Fibroblast of lung (primary cell): ENCODE results near the gene MFSD2A. TPM values are rescaled to one million over a fixed set of nuclear protein-coding genes. Genes with fewer than 3 reads are reported as not detected.
A peak's percentile ranks its signal among the peaks of the same experiment; 100 is the strongest.

Experiments
- DNase-seq, 2 donors: peaks; one replicate each; pipeline versions ENCODE4 v3.0.0 to v3.0.0-alpha.2; 2010; ENCODE audit warnings: low read depth in 2 of 2
- H2AFZ ChIP-seq: 2 replicates; pipeline ENCODE4 v1.5.1; 2012; ENCODE audit warnings: low read length, control low read depth, inconsistent platforms
- H3K27ac ChIP-seq: 2 replicates; pipeline ENCODE4 v1.5.1; 2011; ENCODE audit warnings: low read length, control low read depth; ENCODE audit not compliant: insufficient read depth
- H3K27me3 ChIP-seq: 2 replicates; pipeline ENCODE4 v1.5.1; 2011; ENCODE audit warnings: mild to moderate bottlenecking, low read length; ENCODE audit not compliant: control insufficient read depth, insufficient read depth
- H3K36me3 ChIP-seq: 2 replicates; pipeline ENCODE4 v1.5.1; 2011; ENCODE audit warnings: low read length; ENCODE audit not compliant: control insufficient read depth, insufficient read depth
- H3K4me1 ChIP-seq: 2 replicates; pipeline ENCODE4 v1.5.1; 2011; ENCODE audit warnings: low read length; ENCODE audit not compliant: control insufficient read depth, insufficient read depth; ENCODE audit errors: extremely low read depth
- H3K4me2 ChIP-seq: 2 replicates; pipeline ENCODE4 v1.5.1; 2011; ENCODE audit warnings: low read length, control low read depth; ENCODE audit not compliant: insufficient read depth; ENCODE audit errors: extremely low read depth
- H3K4me3 ChIP-seq, 4 experiments: fragments of 200-600 bp in 1 of 4; sonication (generic) in 1 of 4; replicated peaks in 1 of 4; 2 replicates each; pipeline ENCODE4 v1.5.1; 2011 to 2016; ENCODE audit warnings: low read length in 4 of 4, low read depth in 3 of 4, mild to moderate bottlenecking in 3 of 4, control low read depth in 2 of 4, inconsistent platforms in 1 of 4, mixed read lengths in 1 of 4; ENCODE audit not compliant: insufficient read depth in 1 of 4; ENCODE audit errors: control extremely low read depth in 1 of 4
- H3K79me2 ChIP-seq: 2 replicates; pipeline ENCODE4 v1.5.1; 2012; ENCODE audit warnings: mild to moderate bottlenecking, low read length, inconsistent platforms; ENCODE audit not compliant: control insufficient read depth, insufficient read depth
- H3K9ac ChIP-seq: 2 replicates; pipeline ENCODE4 v1.5.1; 2011; ENCODE audit warnings: mild to moderate bottlenecking, low read length, control low read depth; ENCODE audit not compliant: insufficient read depth
- H3K9me3 ChIP-seq: 2 replicates; pipeline ENCODE4 v1.5.1; 2012; ENCODE audit warnings: low read depth, low read length; ENCODE audit not compliant: control insufficient read depth, insufficient read depth
- H4K20me1 ChIP-seq: 2 replicates; pipeline ENCODE4 v1.5.1; 2011; ENCODE audit warnings: low read length; ENCODE audit not compliant: control insufficient read depth, insufficient read depth; ENCODE audit errors: extremely low read depth
- EZH2 ChIP-seq: IDR thresholded peaks from 2 replicates; pipeline ENCODE4 v1.5.1; 2012; ENCODE audit warnings: low read length, control low read depth, mild to moderate bottlenecking; ENCODE audit errors: missing control alignments
- polyA plus RNA-seq, 2 donors: library from polyadenylated mRNA; depleted of rRNA in 1 of 2; stranded (reverse) in 1 of 2; unstranded in 1 of 2; fragments of >200 nt; gene quantifications; 2 replicates each; pipeline ENCODE4 v1.2.1, GENCODE V29; 2011 to 2012; ENCODE audit warnings: missing spikeins in 1 of 2
- total RNA-seq: library from RNA; depleted of rRNA; stranded (reverse); fragments of >200 nt; gene quantifications from 2 replicates; pipeline ENCODE4 v1.2.1, GENCODE V29; 2014
- TF ChIP-seq, protein P1 (sequence below), 2 donors: IDR thresholded peaks in 1 of 2; conservative IDR thresholded peaks in 1 of 2; 1 replicate in 1 of 2; 2 replicates in 1 of 2; pipeline ENCODE4 v1.5.1; 2011 to 2012; ENCODE audit warnings: low read length in 2 of 2, control low read depth in 1 of 2, inconsistent platforms in 1 of 2, low read depth in 1 of 2, mild to moderate bottlenecking in 1 of 2

The MFSD2A gene
- total and polyA plus RNA-seq, 2 donors (not counting 1 experiment from before 2014, with no cell fraction given): 0.90 to 1.2 TPM

DNA sequence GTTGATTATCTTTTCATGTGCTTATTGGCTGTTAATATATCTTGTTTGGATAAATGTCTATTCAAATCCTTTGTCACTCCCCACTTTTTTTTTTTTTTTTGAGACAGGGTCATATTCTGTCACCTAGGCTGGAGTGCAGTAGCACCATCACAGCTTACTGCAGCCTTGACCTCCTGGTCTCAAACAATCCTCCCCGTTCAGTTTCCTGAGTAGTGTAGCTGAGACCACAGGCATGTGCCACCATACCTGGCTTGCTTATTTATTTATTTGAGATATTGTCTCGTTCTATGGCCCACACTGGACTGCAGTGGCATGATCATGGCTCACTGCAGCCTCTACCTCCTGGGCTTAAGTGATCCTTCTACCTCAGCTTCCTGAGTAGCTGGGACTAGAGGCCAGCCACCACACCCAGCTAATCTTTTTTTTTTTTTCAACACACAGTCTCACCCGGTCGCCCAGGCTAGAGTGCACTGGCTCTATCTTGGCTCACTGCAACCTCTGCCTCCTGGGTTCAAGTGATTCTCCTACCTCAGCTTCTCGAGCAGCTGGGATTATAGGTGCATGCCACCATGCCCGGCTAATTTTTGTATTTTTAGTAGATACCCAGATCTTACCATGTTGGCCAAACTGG lies 39.3 kb upstream of the MFSD2A start:
- no peaks in the 10 kb centered on the region for H3K36me3 ChIP-seq
- no peak overlapping the region for H2AFZ ChIP-seq
- H3K4me1 ChIP-seq: no peaks in the 10 kb centered on the region
- no peak overlapping the region for H3K4me3 ChIP-seq
- H3K27me3 ChIP-seq: peaks cover 3% of the 10 kb centered on the region
- H3K9ac ChIP-seq: no peak overlapping the region
- no peak overlapping the region for H3K27ac ChIP-seq
- no peaks in the 10 kb centered on the region for H3K9me3 ChIP-seq
- H4K20me1 ChIP-seq: no peaks in the 10 kb centered on the region
- no peak overlapping the region for H3K4me2 ChIP-seq
- DNase-seq: no peak
- TF ChIP-seq EZH2: no peak
- TF ChIP-seq, protein P1, sequence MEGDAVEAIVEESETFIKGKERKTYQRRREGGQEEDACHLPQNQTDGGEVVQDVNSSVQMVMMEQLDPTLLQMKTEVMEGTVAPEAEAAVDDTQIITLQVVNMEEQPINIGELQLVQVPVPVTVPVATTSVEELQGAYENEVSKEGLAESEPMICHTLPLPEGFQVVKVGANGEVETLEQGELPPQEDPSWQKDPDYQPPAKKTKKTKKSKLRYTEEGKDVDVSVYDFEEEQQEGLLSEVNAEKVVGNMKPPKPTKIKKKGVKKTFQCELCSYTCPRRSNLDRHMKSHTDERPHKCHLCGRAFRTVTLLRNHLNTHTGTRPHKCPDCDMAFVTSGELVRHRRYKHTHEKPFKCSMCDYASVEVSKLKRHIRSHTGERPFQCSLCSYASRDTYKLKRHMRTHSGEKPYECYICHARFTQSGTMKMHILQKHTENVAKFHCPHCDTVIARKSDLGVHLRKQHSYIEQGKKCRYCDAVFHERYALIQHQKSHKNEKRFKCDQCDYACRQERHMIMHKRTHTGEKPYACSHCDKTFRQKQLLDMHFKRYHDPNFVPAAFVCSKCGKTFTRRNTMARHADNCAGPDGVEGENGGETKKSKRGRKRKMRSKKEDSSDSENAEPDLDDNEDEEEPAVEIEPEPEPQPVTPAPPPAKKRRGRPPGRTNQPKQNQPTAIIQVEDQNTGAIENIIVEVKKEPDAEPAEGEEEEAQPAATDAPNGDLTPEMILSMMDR (conservative IDR thresholded peaks at IDR 0.05 in 1 of 2, IDR thresholded peaks at IDR 0.05 in 1 of 2; ENCODE audit: low read depth in 1 of 2, low read length in 2 of 2): no peak
- no peaks in the 10 kb centered on the region for H3K79me2 ChIP-seq

DNA sequence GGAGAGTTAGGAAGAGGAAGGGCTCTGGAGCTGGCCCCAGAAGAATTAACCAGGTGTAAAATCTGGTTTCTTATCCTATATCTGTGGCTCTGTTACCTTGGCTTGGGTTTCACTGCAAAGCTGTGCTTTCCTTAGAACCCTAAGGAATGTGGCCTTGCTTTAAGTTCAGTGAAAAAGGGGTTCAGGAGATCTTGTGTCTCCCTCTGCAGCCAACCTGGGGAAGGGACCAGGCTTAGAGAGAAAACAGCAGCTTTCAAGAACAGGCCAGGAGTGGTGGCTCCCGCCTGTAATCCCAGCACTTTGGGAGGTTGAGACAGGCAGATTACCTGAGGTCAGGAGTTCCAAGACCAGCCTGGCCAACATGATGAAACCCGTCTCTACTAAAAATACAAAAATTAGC lies 37.1 kb upstream of the MFSD2A start:
- Histone ChIP-seq H3K4me1 (no peaks in the 10 kb centered on the region), H3K4me2 (no peak overlapping the region), H3K79me2 (no peaks in the 10 kb centered on the region), H3K9ac (no peak overlapping the region), H4K20me1 (no peaks in the 10 kb centered on the region), H2AFZ (no peak overlapping the region), H3K27me3 (peaks cover 11% of the 10 kb centered on the region), H3K4me3 (no peak overlapping the region), H3K9me3 (no peaks in the 10 kb centered on the region), H3K36me3 (no peaks in the 10 kb centered on the region), H3K27ac (no peak overlapping the region)
- DNase-seq: no peak
- no peak for TF ChIP-seq EZH2
- TF ChIP-seq, protein P1 (conservative IDR thresholded peaks at IDR 0.05 in 1 of 2, IDR thresholded peaks at IDR 0.05 in 1 of 2; ENCODE audit: low read depth in 1 of 2, low read length in 2 of 2): no peak

DNA sequence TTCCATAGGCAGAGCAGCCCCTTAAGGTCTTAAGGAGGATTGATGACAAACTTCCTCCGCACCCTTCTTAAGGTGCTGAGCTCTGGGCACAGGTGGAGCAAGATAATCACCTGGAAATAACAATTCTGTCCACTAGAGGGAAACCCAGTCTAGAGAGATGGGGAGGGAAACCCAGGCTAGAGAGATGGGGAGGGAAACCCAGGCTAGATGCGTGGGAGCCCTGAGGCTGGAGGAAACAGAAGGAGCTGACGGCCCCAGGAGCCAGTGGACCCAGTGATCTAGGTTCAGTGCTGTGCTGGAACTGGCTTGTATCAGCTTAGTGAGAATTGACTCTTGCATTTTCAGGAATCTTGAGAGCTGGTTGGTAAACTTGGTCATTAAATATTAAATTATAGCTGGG lies 35.4 kb upstream of the MFSD2A start:
- Histone ChIP-seq H2AFZ (no peak overlapping the region), H3K4me3 (no peak overlapping the region), H3K9me3 (no peaks in the 10 kb centered on the region), H3K36me3 (no peaks in the 10 kb centered on the region), H4K20me1 (no peaks in the 10 kb centered on the region), H3K79me2 (no peaks in the 10 kb centered on the region), H3K9ac (no peak overlapping the region), H3K4me2 (no peak overlapping the region), H3K4me1 (no peaks in the 10 kb centered on the region), H3K27me3 (peaks cover 11% of the 10 kb centered on the region), H3K27ac (no peak overlapping the region)
- peak; percentile 50 to 59 for DNase-seq
- TF ChIP-seq, protein P1 (conservative IDR thresholded peaks at IDR 0.05 in 1 of 2, IDR thresholded peaks at IDR 0.05 in 1 of 2; ENCODE audit: low read depth in 1 of 2, low read length in 2 of 2): peak; percentile 48 to 63
- TF ChIP-seq EZH2: no peak
